Neural progenitor cell (in vitro differentiated cells): Measurements from ENCODE around the gene STARD3. TPM values are rescaled to one million over a fixed set of nuclear protein-coding genes. Genes with fewer than 3 reads are reported as not detected.

Source experiments
- DNase-seq: peaks from one replicate; pipeline ENCODE4 v3.0.0-alpha.2; 2016; ENCODE audit warnings: low spot score
- H2AFZ ChIP-seq: fragments of 200-600 bp; sonication (generic); replicated peaks from 2 replicates; pipeline ENCODE4 v1.6.1; 2016; ENCODE audit warnings: antibody characterized with exemption
- H3F3A ChIP-seq: fragments of 200-600 bp; sonication (generic); 2 replicates; pipeline ENCODE4 v1.6.1; 2016; ENCODE audit warnings: antibody characterized with exemption, low read depth
- H3K27ac ChIP-seq: fragments of 200-600 bp; sonication (generic); 2 replicates; pipeline ENCODE4 v1.5.1; 2016; ENCODE audit warnings: mild to moderate bottlenecking
- H3K27me3 ChIP-seq: fragments of 200-600 bp; sonication (generic); 2 replicates; pipeline ENCODE4 v1.6.1; 2016; ENCODE audit warnings: mild to moderate bottlenecking, moderate library complexity
- H3K36me3 ChIP-seq: fragments of 200-600 bp; sonication (generic); 2 replicates; pipeline ENCODE4 v1.5.1; 2016
- H3K4me1 ChIP-seq: fragments of 200-600 bp; sonication (generic); 2 replicates; pipeline ENCODE4 v1.6.1; 2016; ENCODE audit warnings: mixed run types
- H3K4me2 ChIP-seq: fragments of 200-600 bp; sonication (generic); 2 replicates; pipeline ENCODE4 v1.6.1; 2016
- H3K4me3 ChIP-seq: fragments of 200-600 bp; sonication (generic); 2 replicates; pipeline ENCODE4 v1.5.1; 2016
- H3K79me2 ChIP-seq: fragments of 200-600 bp; sonication (generic); 2 replicates; pipeline ENCODE4 v1.6.1; 2016; ENCODE audit warnings: low read depth
- H3K9ac ChIP-seq: fragments of 200-600 bp; sonication (generic); 2 replicates; pipeline ENCODE4 v1.6.1; 2016
- H3K9me3 ChIP-seq: fragments of 200-600 bp; sonication (generic); 2 replicates; pipeline ENCODE4 v1.5.1; 2016; ENCODE audit warnings: low read depth
- H4K20me1 ChIP-seq: fragments of 200-600 bp; sonication (generic); 2 replicates; pipeline ENCODE4 v1.6.1; 2016; ENCODE audit warnings: low read depth
- H3K27ac Mint-ChIP-seq: 3 replicates; pipeline ENCODE4 v1.8.0; 2021; ENCODE audit warnings: mixed read lengths
- H3K27me3 Mint-ChIP-seq: 2 replicates; pipeline ENCODE4 v1.8.0; 2022; ENCODE audit warnings: low read depth, mild to moderate bottlenecking, inconsistent platforms, moderate library complexity, mixed read lengths; ENCODE audit not compliant: insufficient read depth
- H3K36me3 Mint-ChIP-seq: 3 replicates; pipeline ENCODE4 v1.8.0; 2021; ENCODE audit warnings: mixed read lengths
- H3K4me1 Mint-ChIP-seq: 3 replicates; pipeline ENCODE4 v1.8.0; 2021; ENCODE audit warnings: mixed read lengths
- H3K4me3 Mint-ChIP-seq: 3 replicates; pipeline ENCODE4 v1.8.0; 2021; ENCODE audit warnings: mild to moderate bottlenecking, moderate library complexity, mixed read lengths
- H3K9me3 Mint-ChIP-seq: 3 replicates; pipeline ENCODE4 v1.8.0; 2020; ENCODE audit warnings: mixed read lengths
- EZH2 ChIP-seq: fragments of 200-600 bp; sonication (generic); IDR thresholded peaks from 2 replicates; pipeline ENCODE4 v1.6.1; 2017; ENCODE audit warnings: antibody characterized with exemption, mild to moderate bottlenecking, moderate library complexity
- EZH2phosphoT487 ChIP-seq: fragments of 200-600 bp; sonication (generic); IDR thresholded peaks from 2 replicates; pipeline ENCODE4 v1.6.1; 2017; ENCODE audit warnings: antibody characterized with exemption
- total RNA-seq: library from RNA; depleted of rRNA; stranded (reverse); fragments of >200 nt; gene quantifications from 2 replicates; pipeline ENCODE4 v1.2.3, GENCODE V29; 2015; ENCODE audit warnings: low replicate concordance
- TF ChIP-seq, protein P1 (sequence below): fragments of 200-600 bp; sonication (generic); IDR thresholded peaks from 2 replicates; pipeline ENCODE4 v1.5.1; 2017; ENCODE audit warnings: antibody characterized with exemption, mild to moderate bottlenecking

Gene STARD3
- total RNA-seq, 1 donor from 2014 or later = 21.5 TPM

DNA sequence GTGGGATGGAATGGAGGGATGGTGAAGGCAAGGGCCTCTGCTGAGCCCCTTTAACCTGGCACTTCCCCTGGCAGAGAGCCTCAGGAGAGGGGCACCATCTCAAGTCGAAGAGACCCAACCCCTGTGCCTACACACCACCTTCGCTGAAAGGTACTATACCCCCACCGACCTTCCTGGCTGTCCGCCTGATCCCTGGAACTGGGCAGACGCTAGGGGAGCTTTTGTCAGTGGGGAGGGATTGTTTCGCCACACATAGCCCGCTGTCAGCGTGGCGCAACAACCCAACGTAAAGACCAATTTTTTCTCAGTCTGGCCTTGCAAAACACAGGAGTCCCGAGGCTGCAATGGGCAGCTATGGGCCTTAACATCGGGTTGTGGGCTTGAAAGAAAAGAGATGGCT lies 7.0 kb upstream of the STARD3 start:
- Mint-ChIP-seq H3K4me3 (no peak overlapping the region), H3K27ac (no peak overlapping the region), H3K27me3 (peaks cover 44% of the 10 kb centered on the region), H3K36me3 (no peaks in the 10 kb centered on the region), H3K9me3 (no peaks in the 10 kb centered on the region), H3K4me1 (peaks cover 27% of the 10 kb centered on the region)
- H3K36me3 ChIP-seq = no peaks in the 10 kb centered on the region
- peaks cover 23% of the 10 kb centered on the region for H3F3A ChIP-seq
- no peak overlapping the region for H3K27ac ChIP-seq
- H3K9me3 ChIP-seq = no peaks in the 10 kb centered on the region
- H3K9ac ChIP-seq = no peak overlapping the region
- H3K27me3 ChIP-seq = peaks cover 43% of the 10 kb centered on the region
- no peak for DNase-seq
- no peak overlapping the region for H3K4me2 ChIP-seq
- H4K20me1 ChIP-seq = peaks cover 13% of the 10 kb centered on the region
- H3K79me2 ChIP-seq = no peaks in the 10 kb centered on the region
- no peak overlapping the region for H2AFZ ChIP-seq
- no peak overlapping the region for H3K4me3 ChIP-seq
- H3K4me1 ChIP-seq = peaks cover 28% of the 10 kb centered on the region
- TF ChIP-seq EZH2phosphoT487 (no peak), EZH2 (no peak)
- TF ChIP-seq, protein P1, sequence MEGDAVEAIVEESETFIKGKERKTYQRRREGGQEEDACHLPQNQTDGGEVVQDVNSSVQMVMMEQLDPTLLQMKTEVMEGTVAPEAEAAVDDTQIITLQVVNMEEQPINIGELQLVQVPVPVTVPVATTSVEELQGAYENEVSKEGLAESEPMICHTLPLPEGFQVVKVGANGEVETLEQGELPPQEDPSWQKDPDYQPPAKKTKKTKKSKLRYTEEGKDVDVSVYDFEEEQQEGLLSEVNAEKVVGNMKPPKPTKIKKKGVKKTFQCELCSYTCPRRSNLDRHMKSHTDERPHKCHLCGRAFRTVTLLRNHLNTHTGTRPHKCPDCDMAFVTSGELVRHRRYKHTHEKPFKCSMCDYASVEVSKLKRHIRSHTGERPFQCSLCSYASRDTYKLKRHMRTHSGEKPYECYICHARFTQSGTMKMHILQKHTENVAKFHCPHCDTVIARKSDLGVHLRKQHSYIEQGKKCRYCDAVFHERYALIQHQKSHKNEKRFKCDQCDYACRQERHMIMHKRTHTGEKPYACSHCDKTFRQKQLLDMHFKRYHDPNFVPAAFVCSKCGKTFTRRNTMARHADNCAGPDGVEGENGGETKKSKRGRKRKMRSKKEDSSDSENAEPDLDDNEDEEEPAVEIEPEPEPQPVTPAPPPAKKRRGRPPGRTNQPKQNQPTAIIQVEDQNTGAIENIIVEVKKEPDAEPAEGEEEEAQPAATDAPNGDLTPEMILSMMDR = no peak

DNA sequence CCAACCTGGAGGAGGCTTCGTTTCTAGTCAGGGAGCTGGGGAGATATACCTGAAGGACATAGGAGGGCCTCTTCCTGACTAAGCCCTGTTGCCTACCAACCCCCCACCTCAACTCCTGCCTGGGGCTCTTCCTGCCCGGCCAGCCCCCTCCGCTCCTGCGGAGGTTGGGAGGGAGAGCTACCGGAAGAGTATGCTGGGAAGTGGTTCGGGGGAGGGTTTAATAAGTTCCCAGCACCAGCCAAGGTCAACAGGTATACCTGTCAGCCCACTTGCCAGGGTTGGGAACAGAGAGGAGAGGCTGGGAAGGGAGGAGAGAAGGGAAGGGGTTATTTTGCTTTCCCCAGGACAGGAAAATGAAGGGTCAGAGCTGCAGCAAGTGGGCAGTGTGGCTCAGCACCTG lies 5.5 kb upstream of the STARD3 start:
- peaks cover 35% of the 10 kb centered on the region for H3K27me3 Mint-ChIP-seq
- no peak for DNase-seq
- no peaks in the 10 kb centered on the region for H3K9me3 Mint-ChIP-seq

DNA sequence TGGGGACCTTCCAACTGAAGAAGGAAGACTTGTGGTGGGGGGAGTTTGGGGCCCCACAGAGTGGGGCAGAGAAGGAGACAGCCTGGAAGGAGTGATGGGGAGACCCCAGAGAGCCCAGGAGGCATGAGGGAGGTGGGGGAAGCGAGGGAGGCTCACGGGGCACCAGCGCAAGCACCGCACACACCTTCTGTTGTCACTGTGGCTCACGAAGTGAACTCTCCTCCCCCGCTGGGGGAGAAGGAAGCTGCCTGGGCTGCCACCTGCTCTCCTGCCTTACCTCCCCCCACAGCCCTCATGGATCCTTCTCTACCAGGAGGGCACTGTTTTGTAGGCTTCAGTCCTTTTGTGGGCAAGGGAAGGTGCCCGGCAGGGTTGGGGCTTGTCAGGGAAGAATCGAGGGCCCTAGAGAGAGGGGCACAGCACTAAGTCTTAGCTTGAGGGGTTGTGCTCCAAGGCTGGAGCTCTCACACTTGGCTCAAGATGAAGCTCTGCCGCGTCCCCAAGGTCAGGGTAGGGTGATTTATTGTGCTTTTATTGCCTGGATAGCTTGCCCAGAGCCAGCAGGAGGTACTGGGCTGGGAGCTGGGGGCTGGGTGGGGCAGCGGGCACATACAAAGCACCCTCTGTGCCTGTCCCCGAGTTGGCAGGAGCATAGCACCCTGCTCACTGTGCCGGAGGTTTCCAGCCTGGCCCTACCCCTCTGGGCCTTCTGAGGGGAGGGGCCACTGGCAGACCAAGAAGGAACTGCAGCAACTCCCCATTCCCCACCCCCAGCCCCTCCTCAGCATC lies 4.6 kb upstream of the STARD3 start:
- H3K4me1 ChIP-seq = peaks cover 28% of the 10 kb centered on the region
- peaks cover 19% of the 10 kb centered on the region for H3K27me3 ChIP-seq
- TF ChIP-seq EZH2phosphoT487 (no peak), EZH2 (no peak)
- TF ChIP-seq, protein P1 = no peak
- peaks cover 30% of the 10 kb centered on the region for H3K27me3 Mint-ChIP-seq
- no peak overlapping the region for H3K27ac ChIP-seq
- peaks cover 29% of the 10 kb centered on the region for H3K4me1 Mint-ChIP-seq
- H2AFZ ChIP-seq = no peak overlapping the region
- no peaks in the 10 kb centered on the region for H3K79me2 ChIP-seq
- no peaks in the 10 kb centered on the region for H3K9me3 ChIP-seq
- no peak overlapping the region for H3K27ac Mint-ChIP-seq
- no peak overlapping the region for H3K9ac ChIP-seq
- H3F3A ChIP-seq = peaks cover 32% of the 10 kb centered on the region
- no peak overlapping the region for H3K4me3 ChIP-seq
- H3K9me3 Mint-ChIP-seq = no peaks in the 10 kb centered on the region
- H3K36me3 Mint-ChIP-seq = no peaks in the 10 kb centered on the region
- no peak overlapping the region for H3K4me3 Mint-ChIP-seq
- H3K4me2 ChIP-seq = no peak overlapping the region
- H4K20me1 ChIP-seq = peaks cover 12% of the 10 kb centered on the region
- no peaks in the 10 kb centered on the region for H3K36me3 ChIP-seq
- no peak for DNase-seq

More for the DNA sequence above, 5.5 kb upstream of the STARD3 start:
- no peak overlapping the region for H3K27ac ChIP-seq
- TF ChIP-seq, protein P1 = no peak
- TF ChIP-seq EZH2 = no peak
- TF ChIP-seq EZH2phosphoT487 = no peak
- no peak overlapping the region for H3K9ac ChIP-seq
- peaks cover 30% of the 10 kb centered on the region for H3F3A ChIP-seq
- H3K4me3 Mint-ChIP-seq = no peak overlapping the region
- no peaks in the 10 kb centered on the region for H3K36me3 Mint-ChIP-seq
- H3K27me3 ChIP-seq = peaks cover 28% of the 10 kb centered on the region
- peaks cover 31% of the 10 kb centered on the region for H3K4me1 ChIP-seq
- H3K4me2 ChIP-seq = no peak overlapping the region
- peak overlapping the region; percentile 89 for H3K27ac Mint-ChIP-seq
- H4K20me1 ChIP-seq = peaks cover 13% of the 10 kb centered on the region
- no peaks in the 10 kb centered on the region for H3K9me3 ChIP-seq
- H3K79me2 ChIP-seq = no peaks in the 10 kb centered on the region
- H2AFZ ChIP-seq = no peak overlapping the region
- H3K36me3 ChIP-seq = no peaks in the 10 kb centered on the region
- no peak overlapping the region for H3K4me3 ChIP-seq
- peaks cover 26% of the 10 kb centered on the region for H3K4me1 Mint-ChIP-seq
